ENCODE data around the gene INPP5D.

INPP5D gene

DNA sequence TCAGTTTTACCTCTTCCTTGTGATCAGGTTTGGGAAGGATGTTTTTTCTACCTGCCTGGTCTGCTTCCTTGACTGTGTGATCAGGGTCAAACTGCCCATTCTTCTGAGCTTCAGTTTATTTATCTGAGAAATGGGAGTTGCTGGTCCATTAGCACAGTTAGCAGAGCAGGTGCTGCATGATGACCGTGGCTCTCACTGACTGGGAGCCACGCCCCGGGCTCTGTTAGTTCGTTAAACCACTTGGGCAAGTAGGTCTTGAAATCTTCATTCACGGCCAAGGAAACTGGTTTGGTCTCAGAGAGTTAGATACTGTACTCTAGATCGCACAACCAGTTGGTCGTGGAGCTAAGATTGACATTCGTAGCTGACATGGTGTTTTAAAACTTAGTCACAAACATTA is 41.7 kb downstream of the INPP5D start:
- no peak for DNase-seq (ENCODE audit: low read depth)
- TF ChIP-seq, protein P1, sequence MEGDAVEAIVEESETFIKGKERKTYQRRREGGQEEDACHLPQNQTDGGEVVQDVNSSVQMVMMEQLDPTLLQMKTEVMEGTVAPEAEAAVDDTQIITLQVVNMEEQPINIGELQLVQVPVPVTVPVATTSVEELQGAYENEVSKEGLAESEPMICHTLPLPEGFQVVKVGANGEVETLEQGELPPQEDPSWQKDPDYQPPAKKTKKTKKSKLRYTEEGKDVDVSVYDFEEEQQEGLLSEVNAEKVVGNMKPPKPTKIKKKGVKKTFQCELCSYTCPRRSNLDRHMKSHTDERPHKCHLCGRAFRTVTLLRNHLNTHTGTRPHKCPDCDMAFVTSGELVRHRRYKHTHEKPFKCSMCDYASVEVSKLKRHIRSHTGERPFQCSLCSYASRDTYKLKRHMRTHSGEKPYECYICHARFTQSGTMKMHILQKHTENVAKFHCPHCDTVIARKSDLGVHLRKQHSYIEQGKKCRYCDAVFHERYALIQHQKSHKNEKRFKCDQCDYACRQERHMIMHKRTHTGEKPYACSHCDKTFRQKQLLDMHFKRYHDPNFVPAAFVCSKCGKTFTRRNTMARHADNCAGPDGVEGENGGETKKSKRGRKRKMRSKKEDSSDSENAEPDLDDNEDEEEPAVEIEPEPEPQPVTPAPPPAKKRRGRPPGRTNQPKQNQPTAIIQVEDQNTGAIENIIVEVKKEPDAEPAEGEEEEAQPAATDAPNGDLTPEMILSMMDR (conservative IDR thresholded peaks at IDR 0.05; ENCODE audit: low read depth, low read length) = no peak
- no peak overlapping the region for H3K4me3 ChIP-seq (ENCODE audit: low read depth, low read length)

DNA sequence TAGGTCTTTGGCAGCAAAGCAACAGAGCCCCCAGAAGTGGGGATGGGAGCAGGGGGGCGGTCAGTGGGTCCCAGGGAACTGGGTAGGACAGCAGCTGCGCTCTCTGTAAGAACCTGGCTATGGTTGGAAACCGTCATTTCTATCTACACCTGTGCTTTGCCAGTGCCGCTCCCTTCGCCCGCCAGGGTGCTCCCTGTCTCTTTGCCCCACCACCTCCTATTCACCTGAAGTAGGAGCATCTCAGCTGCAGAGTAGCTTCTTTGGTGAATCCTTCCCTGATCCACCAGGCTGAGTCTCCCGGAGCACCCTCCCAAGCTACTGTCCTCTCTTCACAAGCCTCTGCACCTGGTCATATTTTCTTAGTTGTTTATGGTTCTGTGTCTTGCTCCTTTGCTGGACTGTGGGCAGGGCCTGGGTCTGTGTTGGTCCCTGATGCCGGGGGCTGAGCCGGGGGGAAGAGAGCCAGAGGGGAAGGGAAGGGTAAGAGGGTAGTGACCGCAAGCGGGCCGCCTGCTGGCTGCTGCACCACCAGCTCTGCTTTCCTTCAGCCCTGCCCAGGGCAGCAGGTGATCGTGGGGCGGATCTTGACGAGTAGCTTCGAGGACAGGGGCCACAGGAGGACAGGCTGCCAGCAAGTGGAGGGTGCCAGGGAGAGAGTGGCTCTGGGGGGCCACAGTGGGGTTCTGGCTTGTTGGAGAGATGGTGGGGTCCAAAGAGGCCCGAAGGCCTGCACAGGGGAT is 45.2 kb downstream of the INPP5D start:
- no peak overlapping the region for H3K4me3 ChIP-seq (ENCODE audit: low read depth, low read length)
- TF ChIP-seq, protein P1 (conservative IDR thresholded peaks at IDR 0.05; ENCODE audit: low read depth, low read length) = no peak
- no peak for DNase-seq (ENCODE audit: low read depth)

DNA sequence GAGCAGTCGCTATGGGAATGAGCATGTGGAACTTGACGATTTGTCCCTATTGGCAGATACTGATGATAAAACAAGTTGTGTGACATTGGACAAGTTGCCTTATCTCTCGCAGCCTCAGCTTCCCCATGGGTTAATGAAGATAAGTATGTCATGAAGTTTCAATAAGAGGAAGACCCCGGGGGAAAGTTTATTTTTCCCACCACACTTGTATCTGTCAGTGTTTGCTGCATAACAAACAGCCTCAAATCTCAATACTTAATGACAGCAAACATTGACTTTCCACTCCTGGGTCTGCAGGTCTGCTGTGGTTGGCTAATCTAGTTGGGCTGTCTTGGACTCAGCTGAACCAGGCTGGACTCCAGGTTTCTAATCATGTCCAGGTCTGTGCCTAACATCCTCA is 45.8 kb downstream of the INPP5D start:
- H3K4me3 ChIP-seq (ENCODE audit: low read depth, low read length) = no peak overlapping the region
- no peak for DNase-seq (ENCODE audit: low read depth)
- TF ChIP-seq, protein P1 (conservative IDR thresholded peaks at IDR 0.05; ENCODE audit: low read depth, low read length) = no peak

DNA sequence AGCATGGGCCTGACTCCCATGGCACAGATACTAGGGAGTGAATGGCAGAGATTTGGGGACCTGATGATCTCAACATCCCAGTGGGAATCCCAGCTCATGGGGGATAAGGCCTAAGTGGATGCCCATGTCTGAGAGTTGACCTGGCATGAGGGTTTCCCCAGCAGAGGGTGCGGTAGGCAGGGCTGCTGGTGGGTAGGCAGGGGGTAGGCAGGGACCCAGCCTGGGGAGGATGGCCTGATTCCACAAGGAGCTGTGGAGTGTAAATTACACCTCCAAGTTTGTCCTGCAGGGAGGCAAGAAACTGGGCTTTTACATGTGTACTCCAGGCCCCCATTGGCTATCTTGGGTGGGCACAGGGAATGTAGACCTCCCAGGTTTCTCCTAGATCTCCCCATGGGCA is 46.9 kb downstream of the INPP5D start:
- H3K4me3 ChIP-seq (ENCODE audit: low read depth, low read length) = no peak overlapping the region
- TF ChIP-seq, protein P1 (conservative IDR thresholded peaks at IDR 0.05; ENCODE audit: low read depth, low read length) = no peak
- no peak for DNase-seq (ENCODE audit: low read depth)

DNA sequence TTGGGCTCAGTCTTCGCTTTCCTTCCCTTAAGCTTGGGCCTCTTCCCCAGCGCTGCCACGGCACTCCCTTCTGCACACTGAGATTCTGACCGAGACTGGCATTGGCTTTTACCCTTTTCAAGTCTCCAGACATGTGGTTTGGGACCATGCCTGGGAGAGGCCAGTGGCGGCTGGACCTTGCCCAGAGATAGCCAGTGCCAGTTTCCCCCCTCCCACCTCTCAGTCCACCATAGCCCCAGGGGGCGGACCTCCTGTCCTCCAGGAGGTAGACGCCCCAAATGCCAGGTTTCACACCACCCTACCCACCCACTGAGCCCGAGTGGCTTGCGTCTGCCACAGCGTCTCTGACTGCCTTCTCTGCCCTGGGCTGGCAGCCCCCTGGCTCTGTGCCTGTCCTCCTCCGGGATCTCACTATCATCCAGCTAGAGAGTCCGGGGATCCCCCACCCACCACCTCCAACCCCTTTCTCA is 47.7 kb downstream of the INPP5D start:
- no peak for DNase-seq (ENCODE audit: low read depth)
- TF ChIP-seq, protein P1 (conservative IDR thresholded peaks at IDR 0.05; ENCODE audit: low read depth, low read length) = no peak
- no peak overlapping the region for H3K4me3 ChIP-seq (ENCODE audit: low read depth, low read length)

DNA sequence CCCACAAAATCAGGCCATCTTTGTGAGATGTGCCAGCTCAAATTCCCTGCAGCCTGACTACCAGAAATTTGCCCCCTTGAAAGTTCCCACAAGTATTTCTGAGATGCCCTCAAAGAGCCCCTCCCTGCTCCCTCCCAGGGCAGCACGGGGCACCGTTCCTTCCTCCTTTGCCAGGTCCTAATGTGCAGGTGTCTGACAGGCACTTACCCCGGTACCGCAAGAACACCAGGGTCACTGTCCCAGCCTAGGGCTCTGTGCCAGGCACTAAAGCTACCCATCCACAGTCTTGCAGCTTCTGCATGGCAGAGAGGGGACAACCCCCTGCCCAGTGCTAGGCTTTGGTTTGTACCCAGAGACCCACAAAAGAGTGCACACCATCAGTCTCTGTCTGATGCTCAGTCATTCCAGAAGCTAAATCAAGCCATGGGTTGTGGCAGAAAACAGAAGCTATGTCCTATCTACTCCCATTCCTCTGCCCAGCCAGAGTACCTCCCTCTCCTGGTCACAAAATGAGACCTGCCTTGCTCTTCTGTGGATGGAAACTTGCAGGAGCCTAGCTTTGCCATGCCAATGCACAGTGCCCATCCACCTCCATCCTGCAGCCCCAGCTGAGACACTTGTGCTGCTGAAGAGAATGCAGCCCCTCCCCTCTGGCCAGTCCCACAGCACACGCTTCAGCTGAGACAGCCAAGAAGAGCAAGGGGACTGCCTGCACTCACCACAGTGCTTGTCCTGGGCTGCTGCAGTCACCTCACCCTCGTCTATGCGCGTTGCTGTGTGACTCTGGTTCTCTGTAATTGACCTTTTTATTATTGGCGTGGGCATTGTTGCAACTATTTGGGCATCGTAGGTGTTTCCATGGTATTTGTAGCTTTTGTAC is 48.7 kb downstream of the INPP5D start:
- no peak for DNase-seq (ENCODE audit: low read depth)
- no peak overlapping the region for H3K4me3 ChIP-seq (ENCODE audit: low read depth, low read length)
- TF ChIP-seq, protein P1 (conservative IDR thresholded peaks at IDR 0.05; ENCODE audit: low read depth, low read length) = no peak

Data from choroid plexus epithelial cell (primary cell).